Neural progenitor cell (in vitro differentiated cells): Measurements from ENCODE around the gene VRTN. TPM values are rescaled to one million over a fixed set of nuclear protein-coding genes. Genes with fewer than 3 reads are reported as not detected.

ENCODE experiments used
- DNase-seq: peaks from one replicate; pipeline ENCODE4 v3.0.0-alpha.2; 2016; ENCODE audit warnings: low spot score
- H2AFZ ChIP-seq: fragments of 200-600 bp; sonication (generic); replicated peaks from 2 replicates; pipeline ENCODE4 v1.6.1; 2016; ENCODE audit warnings: antibody characterized with exemption
- H3F3A ChIP-seq: fragments of 200-600 bp; sonication (generic); 2 replicates; pipeline ENCODE4 v1.6.1; 2016; ENCODE audit warnings: antibody characterized with exemption, low read depth
- H3K27ac ChIP-seq: fragments of 200-600 bp; sonication (generic); 2 replicates; pipeline ENCODE4 v1.5.1; 2016; ENCODE audit warnings: mild to moderate bottlenecking
- H3K27me3 ChIP-seq: fragments of 200-600 bp; sonication (generic); 2 replicates; pipeline ENCODE4 v1.6.1; 2016; ENCODE audit warnings: mild to moderate bottlenecking, moderate library complexity
- H3K36me3 ChIP-seq: fragments of 200-600 bp; sonication (generic); 2 replicates; pipeline ENCODE4 v1.5.1; 2016
- H3K4me1 ChIP-seq: fragments of 200-600 bp; sonication (generic); 2 replicates; pipeline ENCODE4 v1.6.1; 2016; ENCODE audit warnings: mixed run types
- H3K4me2 ChIP-seq: fragments of 200-600 bp; sonication (generic); 2 replicates; pipeline ENCODE4 v1.6.1; 2016
- H3K4me3 ChIP-seq: fragments of 200-600 bp; sonication (generic); 2 replicates; pipeline ENCODE4 v1.5.1; 2016
- H3K79me2 ChIP-seq: fragments of 200-600 bp; sonication (generic); 2 replicates; pipeline ENCODE4 v1.6.1; 2016; ENCODE audit warnings: low read depth
- H3K9ac ChIP-seq: fragments of 200-600 bp; sonication (generic); 2 replicates; pipeline ENCODE4 v1.6.1; 2016
- H3K9me3 ChIP-seq: fragments of 200-600 bp; sonication (generic); 2 replicates; pipeline ENCODE4 v1.5.1; 2016; ENCODE audit warnings: low read depth
- H4K20me1 ChIP-seq: fragments of 200-600 bp; sonication (generic); 2 replicates; pipeline ENCODE4 v1.6.1; 2016; ENCODE audit warnings: low read depth
- H3K27ac Mint-ChIP-seq: 3 replicates; pipeline ENCODE4 v1.8.0; 2021; ENCODE audit warnings: mixed read lengths
- H3K27me3 Mint-ChIP-seq: 2 replicates; pipeline ENCODE4 v1.8.0; 2022; ENCODE audit warnings: low read depth, mild to moderate bottlenecking, inconsistent platforms, moderate library complexity, mixed read lengths; ENCODE audit not compliant: insufficient read depth
- H3K36me3 Mint-ChIP-seq: 3 replicates; pipeline ENCODE4 v1.8.0; 2021; ENCODE audit warnings: mixed read lengths
- H3K4me1 Mint-ChIP-seq: 3 replicates; pipeline ENCODE4 v1.8.0; 2021; ENCODE audit warnings: mixed read lengths
- H3K4me3 Mint-ChIP-seq: 3 replicates; pipeline ENCODE4 v1.8.0; 2021; ENCODE audit warnings: mild to moderate bottlenecking, moderate library complexity, mixed read lengths
- H3K9me3 Mint-ChIP-seq: 3 replicates; pipeline ENCODE4 v1.8.0; 2020; ENCODE audit warnings: mixed read lengths
- CTCF ChIP-seq: fragments of 200-600 bp; sonication (generic); IDR thresholded peaks from 2 replicates; pipeline ENCODE4 v1.5.1; 2017; ENCODE audit warnings: antibody characterized with exemption, mild to moderate bottlenecking
- EZH2 ChIP-seq: fragments of 200-600 bp; sonication (generic); IDR thresholded peaks from 2 replicates; pipeline ENCODE4 v1.6.1; 2017; ENCODE audit warnings: antibody characterized with exemption, mild to moderate bottlenecking, moderate library complexity
- EZH2phosphoT487 ChIP-seq: fragments of 200-600 bp; sonication (generic); IDR thresholded peaks from 2 replicates; pipeline ENCODE4 v1.6.1; 2017; ENCODE audit warnings: antibody characterized with exemption
- total RNA-seq: library from RNA; depleted of rRNA; stranded (reverse); fragments of >200 nt; gene quantifications from 2 replicates; pipeline ENCODE4 v1.2.3, GENCODE V29; 2015; ENCODE audit warnings: low replicate concordance

The VRTN gene
- total RNA-seq, 1 donor from 2014 or later = 7.9 TPM

GRCh38 chr14:74309125-74310022 is 38.9 kb upstream of the VRTN start:
- H3K27me3 Mint-ChIP-seq = peaks cover 5% of the 10 kb centered on the region
- H3K4me1 Mint-ChIP-seq = no peaks in the 10 kb centered on the region
- Histone ChIP-seq H3K4me1 (no peaks in the 10 kb centered on the region), H3K4me3 (no peak overlapping the region), H3K79me2 (no peaks in the 10 kb centered on the region), H3K4me2 (no peak overlapping the region), H3K9ac (no peak overlapping the region), H4K20me1 (no peaks in the 10 kb centered on the region), H3K27me3 (no peaks in the 10 kb centered on the region), H2AFZ (no peak overlapping the region), H3F3A (peaks cover 3% of the 10 kb centered on the region), H3K27ac (no peak overlapping the region), H3K9me3 (no peaks in the 10 kb centered on the region), H3K36me3 (no peaks in the 10 kb centered on the region)
- H3K4me3 Mint-ChIP-seq = no peak overlapping the region
- DNase-seq = no peak
- TF ChIP-seq CTCF (no peak), EZH2 (no peak), EZH2phosphoT487 (no peak)
- H3K9me3 Mint-ChIP-seq = no peaks in the 10 kb centered on the region
- no peaks in the 10 kb centered on the region for H3K36me3 Mint-ChIP-seq
- no peak overlapping the region for H3K27ac Mint-ChIP-seq

- H3K27ac ChIP-seq = no peak overlapping the region
- H3K36me3 Mint-ChIP-seq = no peaks in the 10 kb centered on the region
These were observed 36.1 kb upstream of the VRTN start for GRCh38 chr14:74312161-74312560.

GRCh38 chr14:74313601-74314000 is 34.7 kb upstream of the VRTN start:
- H3K36me3 Mint-ChIP-seq = no peaks in the 10 kb centered on the region
- peaks cover 5% of the 10 kb centered on the region for H3K4me1 Mint-ChIP-seq
- Histone ChIP-seq H3F3A (no peaks in the 10 kb centered on the region), H3K9ac (no peak overlapping the region), H3K27me3 (no peaks in the 10 kb centered on the region), H4K20me1 (no peaks in the 10 kb centered on the region), H3K79me2 (no peaks in the 10 kb centered on the region), H3K4me1 (no peaks in the 10 kb centered on the region), H3K36me3 (no peaks in the 10 kb centered on the region), H2AFZ (no peak overlapping the region), H3K4me3 (no peak overlapping the region), H3K27ac (no peak overlapping the region), H3K4me2 (no peak overlapping the region), H3K9me3 (no peaks in the 10 kb centered on the region)
- H3K27me3 Mint-ChIP-seq = peaks cover 4% of the 10 kb centered on the region
- TF ChIP-seq CTCF (no peak), EZH2 (no peak), EZH2phosphoT487 (no peak)
- H3K9me3 Mint-ChIP-seq = no peaks in the 10 kb centered on the region
- no peak for DNase-seq
- H3K4me3 Mint-ChIP-seq = no peak overlapping the region
- no peak overlapping the region for H3K27ac Mint-ChIP-seq

More at GRCh38 chr14:74312161-74312560, 36.1 kb upstream of the VRTN start:
- H3K4me3 Mint-ChIP-seq = no peak overlapping the region
- Histone ChIP-seq H3K27me3 (no peaks in the 10 kb centered on the region), H3K9me3 (no peaks in the 10 kb centered on the region), H3K36me3 (no peaks in the 10 kb centered on the region), H3K79me2 (no peaks in the 10 kb centered on the region), H3K4me3 (no peak overlapping the region), H3K4me2 (no peak overlapping the region), H3K4me1 (no peaks in the 10 kb centered on the region), H3K9ac (no peak overlapping the region), H4K20me1 (no peaks in the 10 kb centered on the region), H3F3A (peaks cover 3% of the 10 kb centered on the region), H2AFZ (no peak overlapping the region)
- H3K27ac Mint-ChIP-seq = no peak overlapping the region
- H3K4me1 Mint-ChIP-seq = peaks cover 5% of the 10 kb centered on the region
- peaks cover 5% of the 10 kb centered on the region for H3K27me3 Mint-ChIP-seq
- no peaks in the 10 kb centered on the region for H3K9me3 Mint-ChIP-seq
- DNase-seq = no peak
- no peak for TF ChIP-seq CTCF
- no peak for TF ChIP-seq EZH2phosphoT487
- no peak for TF ChIP-seq EZH2
